Ovary (tissue), 9 donors: ENCODE results near the gene WWOX. TPM values are rescaled to one million over a fixed set of nuclear protein-coding genes. Genes with fewer than 3 reads are reported as not detected.

Experiments used
- DNase-seq, 5 donors: peaks; one replicate each; pipeline ENCODE4 v3.0.0-alpha.2; 2019 to 2020
- H3K27ac ChIP-seq, 2 donors: fragments of 200-600 bp; one replicate each; pipeline versions ENCODE4 v1.5.1 to v1.8.0; 2019 to 2022
- H3K27me3 ChIP-seq: fragments of 200-600 bp; one replicate; pipeline ENCODE4 v1.8.0; 2022
- H3K36me3 ChIP-seq: fragments of 200-600 bp; sonication (generic); one replicate; pipeline ENCODE4 v1.5.1; 2019
- H3K4me1 ChIP-seq: one replicate; pipeline ENCODE4 v1.8.1; 2013; ENCODE audit warnings: mild to moderate bottlenecking, moderate library complexity; ENCODE audit not compliant: insufficient read depth
- H3K4me3 ChIP-seq: fragments of 200-600 bp; sonication (generic); one replicate; pipeline ENCODE4 v1.5.1; 2017
- H3K9me3 ChIP-seq, 2 donors: fragments of 200-600 bp in 1 of 2; sonication (generic) in 1 of 2; one replicate each; pipeline versions ENCODE4 v1.5.1 to v1.8.1; 2013 to 2019; ENCODE audit warnings: mild to moderate bottlenecking in 1 of 2, moderate library complexity in 1 of 2
- EP300 ChIP-seq: sonication (generic); formaldehyde crosslinking; IDR thresholded peaks from one replicate; pipeline ENCODE4 v1.6.1; 2017; ENCODE audit warnings: antibody characterized with exemption
- POLR2A ChIP-seq: fragments of 450-650 bp; IDR thresholded peaks from one replicate; pipeline ENCODE4 v1.6.1; 2017; ENCODE audit warnings: antibody characterized with exemption, mild to moderate bottlenecking, moderate library complexity
- WGBS, 3 donors: extraction: QIAGEN DNeasy Blood & Tissue Kit in 1 of 3; methylation state at CpG; one replicate each; pipeline versions ENCODE4 v1.1.5 to v1.1.7; 2013 to 2017; 5-methylcytosine and 5-hydroxymethylcytosine counted together
- intact Hi-C, 4 donors: fragments of 100-400 bp; cut with DNase I; formaldehyde crosslinking; loops; one replicate each; pipeline versions ENCODE4 v1.11.0 to v1.15.1; 2022 to 2023
- polyA plus RNA-seq, 2 donors: library from polyadenylated mRNA; stranded (reverse); fragments of 200-250 nt in 1 of 2; fragments of 350-450 nt in 1 of 2; fragmentation: Illumina TruSeq in 1 of 2; extraction: RNeasy Lipid Tissue Mini Kit (QIAGEN cat#74804) in 1 of 2; gene quantifications; one replicate each; pipeline ENCODE4 v1.2.3, GENCODE V29; 2013 to 2014
- total RNA-seq, 7 donors: library from RNA; depleted of rRNA in 2 of 7; stranded (reverse); fragments of >200 nt in 2 of 7; fragmentation: NEBNext Ultra II Directional in 3 of 7; extraction: Animal tissue kit (Norgen Biotek cat#: 25700) in 3 of 7; gene quantifications; one replicate each; pipeline versions ENCODE4 v1.1.0 to v1.2.4, GENCODE V29; 2016 to 2023
- TF ChIP-seq, protein P1 (sequence below), 3 donors: fragments of 450-650 bp in 2 of 3; fragments of 200-600 bp in 1 of 3; IDR thresholded peaks; one replicate each; pipeline versions ENCODE4 v1.5.1 to v1.8.0; 2016 to 2022; ENCODE audit warnings: antibody characterized with exemption in 3 of 3, mild to moderate bottlenecking in 1 of 3
- donor health status: DM: no; HTN: no; CAD: no; lungs with moderate emphysema.
- donor health status: DM: no; HTN: no; CAD: no.
- donor health status: Bipolar disorder and iron deficiency.
- donor health status: DM: yes; HTN: yes; CAD: no.
- donor health status: DM: no; HTN: no; CAD: no.
- donor health status: DM: yes; HTN: yes; CAD: no.

Gene WWOX
- total and polyA plus RNA-seq, 9 donors, result 11.0 to 40.5 (median 25.2) TPM

DNA sequence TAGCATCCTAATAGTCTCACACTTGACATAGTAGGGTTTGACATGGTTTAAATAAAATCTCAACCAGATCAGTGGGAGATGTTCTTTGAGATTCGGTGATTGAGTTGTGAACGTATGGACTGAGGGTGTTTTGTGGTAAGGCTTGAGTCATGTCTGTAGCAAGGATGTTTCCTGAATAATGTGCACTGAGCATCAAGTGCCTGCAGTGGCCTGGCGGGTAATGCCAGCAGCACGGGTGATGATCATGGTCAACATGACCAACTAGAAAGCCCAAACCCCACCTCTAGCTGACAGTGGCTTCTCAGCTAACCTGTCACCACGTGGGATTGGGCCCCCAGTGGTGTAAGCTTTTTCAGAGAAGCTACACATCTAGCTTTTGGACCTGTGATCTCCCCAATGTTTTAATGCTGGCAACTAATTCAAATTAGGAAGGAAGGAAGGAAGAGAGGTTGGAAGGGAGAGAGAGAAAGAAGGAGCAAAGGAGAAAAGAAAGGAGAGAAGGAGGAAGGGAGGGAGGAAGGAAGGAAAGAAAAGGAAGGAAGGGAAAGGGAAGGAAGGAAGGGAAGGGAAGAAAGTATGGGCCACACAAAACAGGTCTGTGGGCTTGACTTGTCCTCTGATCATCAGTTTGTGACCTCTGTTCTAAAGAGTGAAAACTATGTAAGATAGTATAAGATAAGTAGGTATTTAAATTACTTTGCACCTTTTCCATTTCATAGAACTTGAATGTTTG is 55.4 kb downstream of the WWOX start:
- Histone ChIP-seq H3K4me3 (no peak overlapping the region), H3K27ac (no peak overlapping the region), H3K9me3 (no peaks in the 10 kb centered on the region), H3K4me1 (no peaks in the 10 kb centered on the region), H3K36me3 (no peaks in the 10 kb centered on the region), H3K27me3 (no peaks in the 10 kb centered on the region)
- no peak for DNase-seq
- TF ChIP-seq, protein P1, sequence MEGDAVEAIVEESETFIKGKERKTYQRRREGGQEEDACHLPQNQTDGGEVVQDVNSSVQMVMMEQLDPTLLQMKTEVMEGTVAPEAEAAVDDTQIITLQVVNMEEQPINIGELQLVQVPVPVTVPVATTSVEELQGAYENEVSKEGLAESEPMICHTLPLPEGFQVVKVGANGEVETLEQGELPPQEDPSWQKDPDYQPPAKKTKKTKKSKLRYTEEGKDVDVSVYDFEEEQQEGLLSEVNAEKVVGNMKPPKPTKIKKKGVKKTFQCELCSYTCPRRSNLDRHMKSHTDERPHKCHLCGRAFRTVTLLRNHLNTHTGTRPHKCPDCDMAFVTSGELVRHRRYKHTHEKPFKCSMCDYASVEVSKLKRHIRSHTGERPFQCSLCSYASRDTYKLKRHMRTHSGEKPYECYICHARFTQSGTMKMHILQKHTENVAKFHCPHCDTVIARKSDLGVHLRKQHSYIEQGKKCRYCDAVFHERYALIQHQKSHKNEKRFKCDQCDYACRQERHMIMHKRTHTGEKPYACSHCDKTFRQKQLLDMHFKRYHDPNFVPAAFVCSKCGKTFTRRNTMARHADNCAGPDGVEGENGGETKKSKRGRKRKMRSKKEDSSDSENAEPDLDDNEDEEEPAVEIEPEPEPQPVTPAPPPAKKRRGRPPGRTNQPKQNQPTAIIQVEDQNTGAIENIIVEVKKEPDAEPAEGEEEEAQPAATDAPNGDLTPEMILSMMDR (IDR thresholded peaks at IDR 0.05), result no peak
- TF ChIP-seq POLR2A, result no peak
- TF ChIP-seq EP300, result no peak
- intact Hi-C loops, result no loop called here
- WGBS, 3 donors, result 68 to 79% (median 71%) methylated on average over 5 of the region's 5 CpGs

DNA sequence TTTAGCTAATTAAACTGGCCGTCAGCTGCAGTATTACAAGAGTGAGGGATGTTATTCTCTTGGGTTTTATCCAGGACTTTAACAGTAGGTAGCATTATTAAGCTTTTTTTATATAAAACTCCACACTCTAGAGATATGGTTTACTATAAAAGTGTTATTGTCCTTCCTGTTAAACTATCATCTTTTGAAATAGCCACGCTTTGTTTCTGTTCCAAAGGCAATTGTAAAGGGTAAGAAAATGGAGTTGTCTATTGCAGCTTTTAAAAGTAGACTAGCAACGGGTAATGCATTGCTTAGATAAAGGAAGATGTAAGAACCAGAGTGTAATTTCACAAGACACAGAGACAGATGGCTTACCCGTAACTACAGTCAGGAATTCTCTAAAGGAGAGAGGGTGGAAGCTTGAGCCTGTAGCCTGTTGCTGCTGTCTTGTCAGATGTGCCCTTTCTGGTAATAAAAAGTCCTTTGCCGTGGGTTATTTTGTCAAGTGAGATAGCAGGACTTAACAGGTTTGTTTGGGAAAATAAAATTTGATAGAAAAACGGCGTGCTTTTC is 56.4 kb downstream of the WWOX start:
- no peak for TF ChIP-seq EP300
- no peak for TF ChIP-seq POLR2A
- TF ChIP-seq, protein P1 (IDR thresholded peaks at IDR 0.05), result no peak
- H3K9me3 ChIP-seq, result no peaks in the 10 kb centered on the region
- intact Hi-C loops, result no loop called here
- H3K4me3 ChIP-seq, result no peak overlapping the region
- no peak overlapping the region for H3K27ac ChIP-seq
- H3K27me3 ChIP-seq, result no peaks in the 10 kb centered on the region
- H3K36me3 ChIP-seq, result no peaks in the 10 kb centered on the region
- no peak for DNase-seq
- H3K4me1 ChIP-seq, result no peaks in the 10 kb centered on the region
- 30 to 44% (median 33%) methylated on average over 7 of the region's 7 CpGs for WGBS, 3 donors

DNA sequence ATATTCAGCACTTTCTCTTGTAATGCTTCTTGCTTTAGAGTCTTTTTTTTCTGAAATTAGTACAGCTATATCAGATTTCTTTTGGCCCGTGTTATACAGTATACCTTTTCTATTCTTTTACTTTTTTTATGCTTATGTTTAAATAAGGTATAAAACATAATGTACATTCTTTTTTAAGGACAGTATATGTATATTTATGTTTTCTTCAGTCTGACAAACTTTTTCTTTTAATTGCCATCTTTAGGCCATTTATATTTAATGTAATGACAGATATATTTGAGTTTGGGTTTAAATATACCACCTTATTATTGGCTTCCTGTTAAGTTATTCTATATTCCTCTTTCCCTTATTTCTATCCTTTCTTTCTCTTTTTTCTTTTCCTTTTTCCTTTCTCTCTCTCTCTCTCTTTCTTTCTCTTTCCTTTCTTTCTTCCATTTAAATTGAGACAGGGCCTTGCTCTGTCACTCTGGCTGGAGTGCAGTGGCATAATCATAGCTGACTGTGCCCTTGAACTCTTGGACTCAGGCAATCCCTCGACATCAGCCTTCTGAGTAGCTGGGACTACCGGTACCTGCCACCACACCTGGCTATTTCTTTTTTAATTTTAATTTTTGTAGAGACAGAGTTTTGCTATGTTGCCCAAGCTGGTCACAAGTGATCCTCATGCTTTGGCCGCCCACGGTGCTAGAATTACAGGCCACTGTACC is 61.7 kb downstream of the WWOX start:
- Histone ChIP-seq H3K4me3 (no peak overlapping the region), H3K27ac (no peak overlapping the region), H3K4me1 (no peaks in the 10 kb centered on the region), H3K36me3 (no peaks in the 10 kb centered on the region), H3K27me3 (no peaks in the 10 kb centered on the region), H3K9me3 (no peaks in the 10 kb centered on the region)
- DNase-seq, result no peak
- intact Hi-C loops, result no loop called here
- WGBS, 3 donors, result 97 to 100% (median 98%) methylated on average over 5 of the region's 5 CpGs
- no peak for TF ChIP-seq POLR2A
- TF ChIP-seq, protein P1 (IDR thresholded peaks at IDR 0.05), result no peak

DNA sequence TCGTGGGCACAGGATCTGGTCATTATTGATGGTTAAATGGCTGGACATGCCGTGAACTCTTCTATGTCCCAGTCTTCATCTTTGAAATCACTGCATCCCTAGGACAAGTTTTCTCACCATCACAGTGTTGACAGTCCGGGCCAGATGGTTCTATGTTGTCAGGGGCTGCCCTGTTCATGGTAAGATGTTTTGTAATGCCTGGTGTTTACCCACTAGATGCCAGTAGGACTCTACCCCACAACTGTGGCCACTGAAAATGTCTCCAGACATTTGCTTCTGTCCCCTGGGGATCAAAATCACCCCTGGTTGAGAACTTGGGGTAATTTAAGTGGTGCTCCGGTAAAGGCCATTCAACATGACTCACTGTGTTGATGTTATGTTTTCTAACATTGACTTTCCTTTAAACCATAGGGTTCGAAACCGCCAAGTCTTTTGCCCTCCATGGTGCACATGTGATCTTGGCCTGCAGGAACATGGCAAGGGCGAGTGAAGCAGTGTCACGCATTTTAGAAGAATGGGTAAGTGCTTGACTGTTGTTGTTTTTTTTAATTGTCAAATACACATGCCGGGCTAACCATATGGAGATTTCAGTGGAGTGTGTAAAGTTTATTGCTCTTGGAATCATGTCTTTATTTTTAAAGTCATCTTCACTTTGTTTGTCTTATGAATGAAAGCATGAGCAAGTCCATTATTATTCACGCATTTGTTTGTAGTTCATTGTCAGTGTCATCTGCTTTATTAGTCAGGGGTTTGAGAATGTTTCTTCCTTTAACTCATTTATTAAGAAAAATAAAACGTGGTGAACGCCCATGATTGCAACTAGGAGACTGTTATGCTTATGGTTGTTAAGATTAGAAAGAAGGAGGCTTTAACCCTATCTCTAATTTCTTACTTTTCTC is 64.6 kb downstream of the WWOX start:
- Histone ChIP-seq H3K27ac (no peak overlapping the region), H3K36me3 (no peaks in the 10 kb centered on the region), H3K4me1 (no peaks in the 10 kb centered on the region), H3K9me3 (no peaks in the 10 kb centered on the region), H3K4me3 (no peak overlapping the region), H3K27me3 (no peaks in the 10 kb centered on the region)
- 47 to 76% (median 74%) methylated on average over 12 of the region's 12 CpGs for WGBS, 3 donors
- TF ChIP-seq EP300, result no peak
- TF ChIP-seq POLR2A, result no peak
- TF ChIP-seq, protein P1 (IDR thresholded peaks at IDR 0.05), result no peak
- intact Hi-C loops, result no loop called here
- DNase-seq, result no peak
